Neural cell (in vitro differentiated cells): Measurements from ENCODE around the gene OR52K1.

ENCODE experiments used
- MXI1 ChIP-seq: fragments of 450-650 bp; conservative IDR thresholded peaks from 2 replicates; pipeline ENCODE4 v1.6.1; 2014; ENCODE audit warnings: antibody characterized with exemption, mild to moderate bottlenecking; ENCODE audit not compliant: poor library complexity, severe bottlenecking
- TF ChIP-seq, protein P1 (sequence below): fragments of 450-650 bp; IDR thresholded peaks from 2 replicates; pipeline ENCODE4 v1.5.1; 2014; ENCODE audit warnings: antibody characterized with exemption, mild to moderate bottlenecking, moderate library complexity; ENCODE audit not compliant: poor library complexity, severe bottlenecking

DNA sequence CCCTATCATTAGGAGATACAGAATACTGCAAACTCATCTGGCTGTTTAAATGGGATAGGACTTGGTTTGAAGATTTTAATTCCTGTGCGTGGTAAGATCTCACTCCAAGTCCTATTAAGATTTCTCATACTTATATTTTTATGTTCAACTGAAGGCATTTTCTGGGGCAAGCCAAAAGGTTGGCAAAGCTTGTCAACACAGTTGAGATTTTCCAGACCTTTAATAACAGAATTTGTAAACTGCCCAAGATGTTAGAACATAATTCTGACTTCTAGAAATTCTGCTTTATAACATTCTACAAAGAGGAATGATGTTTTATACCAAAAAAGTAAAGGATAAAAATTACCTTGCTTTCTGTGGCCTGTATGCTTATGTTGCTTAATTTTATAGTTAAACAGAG lies 31.8 kb downstream of the OR52K1 start:
- TF ChIP-seq MXI1: no peak
- TF ChIP-seq, protein P1, sequence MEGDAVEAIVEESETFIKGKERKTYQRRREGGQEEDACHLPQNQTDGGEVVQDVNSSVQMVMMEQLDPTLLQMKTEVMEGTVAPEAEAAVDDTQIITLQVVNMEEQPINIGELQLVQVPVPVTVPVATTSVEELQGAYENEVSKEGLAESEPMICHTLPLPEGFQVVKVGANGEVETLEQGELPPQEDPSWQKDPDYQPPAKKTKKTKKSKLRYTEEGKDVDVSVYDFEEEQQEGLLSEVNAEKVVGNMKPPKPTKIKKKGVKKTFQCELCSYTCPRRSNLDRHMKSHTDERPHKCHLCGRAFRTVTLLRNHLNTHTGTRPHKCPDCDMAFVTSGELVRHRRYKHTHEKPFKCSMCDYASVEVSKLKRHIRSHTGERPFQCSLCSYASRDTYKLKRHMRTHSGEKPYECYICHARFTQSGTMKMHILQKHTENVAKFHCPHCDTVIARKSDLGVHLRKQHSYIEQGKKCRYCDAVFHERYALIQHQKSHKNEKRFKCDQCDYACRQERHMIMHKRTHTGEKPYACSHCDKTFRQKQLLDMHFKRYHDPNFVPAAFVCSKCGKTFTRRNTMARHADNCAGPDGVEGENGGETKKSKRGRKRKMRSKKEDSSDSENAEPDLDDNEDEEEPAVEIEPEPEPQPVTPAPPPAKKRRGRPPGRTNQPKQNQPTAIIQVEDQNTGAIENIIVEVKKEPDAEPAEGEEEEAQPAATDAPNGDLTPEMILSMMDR: no peak
